C4-2B (cell line): ENCODE results near the gene THSD8.

Experiments
- ZFX ChIP-seq: fragments of 450-650 bp; IDR thresholded peaks from 2 replicates; pipeline ENCODE4 v1.6.1; 2017
- TF ChIP-seq, protein P1 (sequence below): fragments of 450-650 bp; conservative IDR thresholded peaks from 2 replicates; pipeline ENCODE4 v1.5.1; 2017; ENCODE audit warnings: mild to moderate bottlenecking

DNA sequence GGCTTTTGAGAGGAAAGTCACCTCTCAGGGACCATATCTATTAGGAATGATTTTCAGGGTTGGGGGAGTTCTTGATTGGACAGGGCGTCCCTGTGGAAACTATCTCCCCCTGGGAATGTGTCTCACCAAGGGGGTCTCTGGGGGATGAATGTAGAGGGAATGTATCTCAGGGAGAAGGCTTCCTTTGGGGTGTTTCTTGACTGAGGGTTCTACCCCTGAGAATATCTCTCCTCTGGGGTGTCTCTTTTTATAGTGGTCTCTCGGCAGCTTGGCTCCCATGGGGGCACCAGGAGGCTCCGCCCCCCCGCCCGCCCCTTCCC lies 31.5 kb downstream of the THSD8 start:
- TF ChIP-seq, protein P1, sequence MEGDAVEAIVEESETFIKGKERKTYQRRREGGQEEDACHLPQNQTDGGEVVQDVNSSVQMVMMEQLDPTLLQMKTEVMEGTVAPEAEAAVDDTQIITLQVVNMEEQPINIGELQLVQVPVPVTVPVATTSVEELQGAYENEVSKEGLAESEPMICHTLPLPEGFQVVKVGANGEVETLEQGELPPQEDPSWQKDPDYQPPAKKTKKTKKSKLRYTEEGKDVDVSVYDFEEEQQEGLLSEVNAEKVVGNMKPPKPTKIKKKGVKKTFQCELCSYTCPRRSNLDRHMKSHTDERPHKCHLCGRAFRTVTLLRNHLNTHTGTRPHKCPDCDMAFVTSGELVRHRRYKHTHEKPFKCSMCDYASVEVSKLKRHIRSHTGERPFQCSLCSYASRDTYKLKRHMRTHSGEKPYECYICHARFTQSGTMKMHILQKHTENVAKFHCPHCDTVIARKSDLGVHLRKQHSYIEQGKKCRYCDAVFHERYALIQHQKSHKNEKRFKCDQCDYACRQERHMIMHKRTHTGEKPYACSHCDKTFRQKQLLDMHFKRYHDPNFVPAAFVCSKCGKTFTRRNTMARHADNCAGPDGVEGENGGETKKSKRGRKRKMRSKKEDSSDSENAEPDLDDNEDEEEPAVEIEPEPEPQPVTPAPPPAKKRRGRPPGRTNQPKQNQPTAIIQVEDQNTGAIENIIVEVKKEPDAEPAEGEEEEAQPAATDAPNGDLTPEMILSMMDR, result no peak
- TF ChIP-seq ZFX, result no peak
